Tibial nerve (tissue), 4 donors: Measurements from ENCODE around the gene C1orf210.

Experiments
- CTCF ChIP-seq, 5 experiments: fragments of 200-600 bp in 3 of 5; fragments of 450-650 bp in 2 of 5; sonication (generic) in 3 of 5; IDR thresholded peaks; one replicate each; pipeline ENCODE4 v1.5.1; 2016 to 2019; ENCODE audit warnings: antibody characterized with exemption in 5 of 5, mild to moderate bottlenecking in 3 of 5, moderate library complexity in 2 of 5
- EP300 ChIP-seq, 2 donors: sonication (generic); formaldehyde crosslinking; IDR thresholded peaks; one replicate each; pipeline ENCODE4 v1.6.1; 2017; ENCODE audit warnings: antibody characterized with exemption in 2 of 2, mild to moderate bottlenecking in 1 of 2
- POLR2A ChIP-seq, 2 donors: fragments of 450-650 bp; IDR thresholded peaks; one replicate each; pipeline ENCODE4 v1.6.1; 2017; ENCODE audit warnings: antibody characterized with exemption in 2 of 2, mild to moderate bottlenecking in 2 of 2, moderate library complexity in 2 of 2

- no peak for TF ChIP-seq POLR2A (IDR thresholded peaks at IDR 0.05)
- TF ChIP-seq CTCF (IDR thresholded peaks at IDR 0.05), result no peak
- TF ChIP-seq EP300 (IDR thresholded peaks at IDR 0.05), result no peak
Observed at GRCh38 chr1:43316738-43317520, 31.5 kb upstream of the C1orf210 start.
